OCI-LY7 (cell line): ENCODE measurements around the gene LY6G5C.
A peak's percentile ranks its signal among the peaks of the same experiment; 100 is the strongest.

Experiments used
- CTCF ChIP-seq: fragments of 200-600 bp; sonication (generic); conservative IDR thresholded peaks from 2 replicates; pipeline ENCODE4 v1.5.1; 2014; ENCODE audit warnings: mild to moderate bottlenecking, antibody characterized with exemption, low read length, moderate library complexity, mixed read lengths
- EZH2phosphoT487 ChIP-seq: fragments of 200-600 bp; sonication (generic); IDR thresholded peaks from 2 replicates; pipeline ENCODE4 v1.6.1; 2018; ENCODE audit warnings: low read depth, borderline replicate concordance, mild to moderate bottlenecking, mixed run types, antibody characterized with exemption, low read length, moderate library complexity, mixed read lengths

GRCh38 chr6:31729979-31730630, 49.2 kb upstream of the LY6G5C start:
- 0 out of 2 replicates have a peak, but pooled peaks have one; percentile 29 for TF ChIP-seq CTCF
- no peak for TF ChIP-seq EZH2phosphoT487
